Measurements from ENCODE around the gene LINS1. TPM values are rescaled to one million over a fixed set of nuclear protein-coding genes. Genes with fewer than 3 reads are reported as not detected.

The LINS1 gene
- 18.8 TPM for total RNA-seq
- long read RNA-seq, full-length matches to known transcripts = 2 of 7 reads
- long read RNA-seq, partial matches to known transcripts = 0 of 7 reads
- long read RNA-seq, other reads (novel, unspliced or antisense) = 5 of 7 reads

- peaks cover 32% of the 10 kb centered on the region for H3K4me1 ChIP-seq
- no peaks in the 10 kb centered on the region for H3K9me3 ChIP-seq
- no peak for TF ChIP-seq CTCF (IDR thresholded peaks at IDR 0.05)
- H3K27me3 ChIP-seq (ENCODE audit: low read depth) = no peaks in the 10 kb centered on the region
- intact Hi-C loops (cut with DNase I) = no loop called here
- peak within 1 kb of the TSS; percentile 87 for H3K27ac ChIP-seq
- ATAC-seq (peak; percentile 98 to 99), DNase-seq (peak; percentile 100)
- H3K4me3 ChIP-seq = peak within 1 kb of the TSS; percentile 93
- H3K36me3 ChIP-seq = peaks cover 19% of the 10 kb centered on the region
These were observed at the start of gene LINS1, which contains the start of gene ASB7 for GRCh38 chr15:100602064-100602822. LINS1 (minus strand) TSS chr15:100602184; CDS start chr15:100580842, 21,342 bp downstream. ASB7 (plus strand) TSS chr15:100602589; CDS start chr15:100612217, 9,628 bp downstream.

GRCh38 chr15:100651253-100651652, 49.3 kb upstream of the LINS1 start:
- no peaks in the 10 kb centered on the region for H3K27me3 ChIP-seq (ENCODE audit: low read depth)
- H3K27ac ChIP-seq = no peak overlapping the region
- H3K4me3 ChIP-seq = no peak overlapping the region
- peaks cover 16% of the 10 kb centered on the region for H3K36me3 ChIP-seq
- TF ChIP-seq CTCF (IDR thresholded peaks at IDR 0.05) = no peak
- intact Hi-C loops (cut with DNase I) = no loop called here
- H3K9me3 ChIP-seq = no peaks in the 10 kb centered on the region
- peaks cover 5% of the 10 kb centered on the region for H3K4me1 ChIP-seq
- DNase-seq = no peak
- ATAC-seq = no peak

- Histone ChIP-seq H3K9me3 (no peaks in the 10 kb centered on the region), H3K36me3 (peaks cover 16% of the 10 kb centered on the region), H3K27me3 (ENCODE audit: low read depth) (no peaks in the 10 kb centered on the region), H3K4me1 (peaks cover 5% of the 10 kb centered on the region), H3K4me3 (no peak overlapping the region), H3K27ac (no peak overlapping the region)
- no peak for TF ChIP-seq CTCF (IDR thresholded peaks at IDR 0.05)
- no peak for DNase-seq
- intact Hi-C loops (cut with DNase I) = no loop called here
- no peak for ATAC-seq
These were observed 48.7 kb upstream of the LINS1 start for GRCh38 chr15:100650685-100651084.

GRCh38 chr15:100648951-100649350, 47.0 kb upstream of the LINS1 start:
- Histone ChIP-seq H3K4me3 (no peak overlapping the region), H3K9me3 (no peaks in the 10 kb centered on the region), H3K4me1 (peaks cover 2% of the 10 kb centered on the region), H3K36me3 (peaks cover 16% of the 10 kb centered on the region), H3K27ac (no peak overlapping the region), H3K27me3 (ENCODE audit: low read depth) (no peaks in the 10 kb centered on the region)
- no peak for ATAC-seq
- DNase-seq = no peak
- intact Hi-C loops (cut with DNase I) = no loop called here
- no peak for TF ChIP-seq CTCF (IDR thresholded peaks at IDR 0.05)

GRCh38 chr15:100645671-100646070, 43.7 kb upstream of the LINS1 start:
- Histone ChIP-seq H3K9me3 (no peaks in the 10 kb centered on the region), H3K27ac (no peak overlapping the region), H3K4me3 (no peak overlapping the region), H3K27me3 (ENCODE audit: low read depth) (no peaks in the 10 kb centered on the region), H3K36me3 (peaks cover 16% of the 10 kb centered on the region), H3K4me1 (peaks cover 12% of the 10 kb centered on the region)
- intact Hi-C loops (cut with DNase I) = no loop called here
- no peak for ATAC-seq
- DNase-seq = no peak
- TF ChIP-seq CTCF (IDR thresholded peaks at IDR 0.05) = no peak

Measured in lower lobe of right lung (tissue), 2 donors.